ENCODE results near the gene ADAM30.

ADAM30 gene

GRCh38 chr1:119896303-119896702 is at the start of gene ADAM30:
ADAM30 (minus strand) TSS chr1:119896515; CDS start chr1:119896336, 179 bp downstream.
- CTCF ChIA-PET: interaction anchor here (0.7 to 1.8 kb wide), 2 partner anchors 10 kb away, joined by 3 to 4 read pairs; no protein-coding TSS in a partner anchor
- POLR2A ChIA-PET: no interaction called here
- no peak for TF ChIP-seq CTCF (IDR thresholded peaks at IDR 0.05; ENCODE audit: control extremely low read depth, extremely low read depth, low read depth, missing control alignments)
- no peak for DNase-seq (ENCODE audit: extremely low spot score)

DNA sequence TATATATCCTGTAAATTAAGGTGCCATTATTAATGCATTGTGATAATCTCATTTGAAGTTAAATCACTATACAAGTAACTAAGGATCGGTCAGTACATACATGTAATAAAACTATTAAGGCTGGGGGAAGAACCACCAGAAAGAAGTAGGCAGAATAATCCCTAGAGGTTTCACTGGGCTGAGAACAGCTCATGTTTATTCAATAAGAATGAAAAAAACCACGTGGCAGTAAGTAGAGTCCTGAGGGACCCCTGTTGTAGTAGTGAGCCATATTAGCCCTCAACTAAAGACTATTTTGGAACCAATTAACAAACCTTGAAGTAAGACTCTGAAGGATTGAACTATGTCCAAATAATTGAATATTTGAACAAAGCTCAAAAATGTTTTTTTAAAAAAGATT is 46.9 kb upstream of the ADAM30 start:
- no peak for DNase-seq (ENCODE audit: extremely low spot score)
- CTCF ChIA-PET: interaction anchor here (1.1 kb wide), 1 partner anchor 25 kb away, joined by 4 read pairs; no protein-coding TSS in a partner anchor
- POLR2A ChIA-PET: no interaction called here
- TF ChIP-seq CTCF (IDR thresholded peaks at IDR 0.05; ENCODE audit: control extremely low read depth, extremely low read depth, low read depth, missing control alignments): no peak

DNA sequence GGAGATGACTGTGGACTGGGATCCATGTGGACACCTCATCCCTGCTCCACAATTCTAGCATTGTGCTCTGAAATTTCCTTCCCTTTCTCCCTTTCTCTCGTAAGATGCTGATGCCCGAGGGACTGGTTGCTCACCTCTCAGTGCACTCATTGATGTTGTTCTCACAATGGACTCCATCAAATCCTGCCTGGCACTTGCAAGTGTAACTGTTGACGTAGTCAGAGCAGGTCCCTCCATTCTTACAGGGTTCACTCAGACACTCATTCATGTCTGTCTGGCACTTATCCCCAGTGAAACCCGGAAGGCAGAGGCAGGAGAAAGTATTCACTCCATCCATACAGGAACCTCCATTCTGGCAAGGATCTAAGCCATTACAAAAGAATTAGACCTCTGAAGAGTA is 45.1 kb upstream of the ADAM30 start:
- DNase-seq (ENCODE audit: extremely low spot score): no peak
- POLR2A ChIA-PET: no interaction called here
- CTCF ChIA-PET: interaction anchor here (1.3 kb wide), 1 partner anchor 71 kb away, joined by 3 read pairs; no protein-coding TSS in a partner anchor
- TF ChIP-seq CTCF (IDR thresholded peaks at IDR 0.05; ENCODE audit: control extremely low read depth, extremely low read depth, low read depth, missing control alignments): no peak

DNA sequence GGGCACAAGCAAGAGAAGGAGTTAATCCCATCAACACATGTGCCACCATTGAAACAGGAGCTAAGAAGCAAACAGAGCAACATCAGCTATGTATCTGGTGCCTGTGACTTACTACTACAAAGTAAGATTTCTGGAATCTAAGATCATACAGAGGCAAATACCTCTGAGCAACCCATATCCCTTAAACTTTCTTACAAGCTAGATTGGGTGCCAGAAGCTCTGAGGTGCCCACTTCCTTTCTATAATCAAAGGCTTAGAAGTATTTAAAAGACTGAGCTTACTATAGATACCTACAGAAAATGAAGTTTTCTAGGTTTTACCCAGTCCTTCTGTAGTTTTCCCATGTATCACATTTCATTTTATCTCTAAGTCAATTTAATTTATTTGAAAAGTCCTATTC is 44.4 kb upstream of the ADAM30 start:
- CTCF ChIA-PET: interaction anchor here (0.7 to 1.1 kb wide), 3 partner anchors 8 to 15 kb away, joined by 3 read pairs; no protein-coding TSS in a partner anchor
- TF ChIP-seq CTCF (IDR thresholded peaks at IDR 0.05; ENCODE audit: control extremely low read depth, extremely low read depth, low read depth, missing control alignments): no peak
- POLR2A ChIA-PET: no interaction called here
- no peak for DNase-seq (ENCODE audit: extremely low spot score)

- no peak for TF ChIP-seq CTCF (IDR thresholded peaks at IDR 0.05; ENCODE audit: control extremely low read depth, extremely low read depth, low read depth, missing control alignments)
- ChIA-PET CTCF (interaction anchor here (1.2 to 1.3 kb wide), 2 partner anchors 9 to 11 kb away, joined by 3 read pairs; no protein-coding TSS in a partner anchor), POLR2A (no interaction called here)
- no peak for DNase-seq (ENCODE audit: extremely low spot score)
These were observed 40.9 kb upstream of the ADAM30 start for GRCh38 chr1:119937198-119937597.

- TF ChIP-seq CTCF (IDR thresholded peaks at IDR 0.05; ENCODE audit: control extremely low read depth, extremely low read depth, low read depth, missing control alignments): no peak
- no peak for DNase-seq (ENCODE audit: extremely low spot score)
- CTCF ChIA-PET: interaction anchor here (1.1 to 1.4 kb wide), 3 partner anchors 9 to 19 kb away, joined by 3 to 5 read pairs (median 4); no protein-coding TSS in a partner anchor
- POLR2A ChIA-PET: no interaction called here
These were observed 39.6 kb upstream of the ADAM30 start for GRCh38 chr1:119935915-119936314.

Data from GM10248 (cell line).